Ishikawa (cell line): ENCODE data around the gene ZSCAN1.

ENCODE experiments used
- CEBPB ChIP-seq: IDR thresholded peaks from 2 replicates; pipeline ENCODE4 v1.6.1; 2012
- EP300 ChIP-seq: IDR thresholded peaks from 2 replicates; pipeline ENCODE4 v1.6.1; 2012; ENCODE audit warnings: borderline replicate concordance
- FOXM1 ChIP-seq: IDR thresholded peaks from 2 replicates; pipeline ENCODE4 v1.6.1; 2012; ENCODE audit warnings: low read depth, borderline replicate concordance
- NFIC ChIP-seq: IDR thresholded peaks from 2 replicates; pipeline ENCODE4 v1.6.1; 2012
- RAD21 ChIP-seq: IDR thresholded peaks from 2 replicates; pipeline ENCODE4 v1.6.1; 2012; ENCODE audit warnings: low read depth
- REST ChIP-seq: IDR thresholded peaks from 2 replicates; pipeline ENCODE4 v1.6.1; 2012; ENCODE audit warnings: low read depth, mild to moderate bottlenecking
- TAF1 ChIP-seq: IDR thresholded peaks from 2 replicates; pipeline ENCODE4 v1.6.1; 2012; ENCODE audit warnings: low read depth, mild to moderate bottlenecking
- USF1 ChIP-seq: IDR thresholded peaks from 2 replicates; pipeline ENCODE4 v1.6.1; 2012

GRCh38 chr19:58083021-58083420 is 49.2 kb downstream of the ZSCAN1 start:
- TF ChIP-seq REST (no peak), EP300 (no peak), NFIC (no peak), FOXM1 (no peak), RAD21 (no peak), CEBPB (no peak), TAF1 (no peak), USF1 (no peak)
